WERI-Rb-1 (cell line): ENCODE measurements around the gene PPFIA3.

Experiments
- DNase-seq: peaks from one replicate; pipeline ENCODE4 v3.0.0-alpha.2; 2020
- H3K27ac ChIP-seq: fragments of 250-450 bp; sonication (Bioruptor Pico); 2 replicates; pipeline ENCODE4 v1.5.1; 2020; ENCODE audit warnings: mild to moderate bottlenecking, moderate library complexity
- H3K27me3 ChIP-seq: fragments of 250-450 bp; sonication (Bioruptor Pico); 2 replicates; pipeline ENCODE4 v1.5.1; 2021; ENCODE audit warnings: mild to moderate bottlenecking, low read depth, moderate library complexity; ENCODE audit not compliant: insufficient read depth, severe bottlenecking
- H3K36me3 ChIP-seq: fragments of 250-450 bp; sonication (Bioruptor Pico); 2 replicates; pipeline ENCODE4 v1.5.1; 2020; ENCODE audit warnings: mild to moderate bottlenecking, moderate library complexity
- H3K4me3 ChIP-seq: 2 replicates; pipeline ENCODE4 v1.5.1; 2011; ENCODE audit warnings: low read depth, mild to moderate bottlenecking, control low read depth, low read length
- H3K9me3 ChIP-seq: fragments of 250-450 bp; sonication (Bioruptor Pico); 2 replicates; pipeline ENCODE4 v1.5.1; 2021; ENCODE audit warnings: mild to moderate bottlenecking, moderate library complexity; ENCODE audit not compliant: severe bottlenecking
- CTCF ChIP-seq: IDR thresholded peaks from 2 replicates; pipeline ENCODE4 v1.5.1; 2011; ENCODE audit warnings: low read depth, mild to moderate bottlenecking, control low read depth, inconsistent platforms, low read length

Gene PPFIA3

GRCh38 chr19:49106648-49107135 lies 12.7 kb upstream of the PPFIA3 start:
- Histone ChIP-seq H3K4me3 (no peak overlapping the region), H3K27ac (peak overlapping the region; percentile 42), H3K9me3 (no peaks in the 10 kb centered on the region), H3K27me3 (no peaks in the 10 kb centered on the region), H3K36me3 (peaks cover 82% of the 10 kb centered on the region)
- TF ChIP-seq CTCF, result peak; percentile 80
- DNase-seq, result peak; percentile 76

GRCh38 chr19:49107625-49108459 lies 11.5 kb upstream of the PPFIA3 start:
- no peaks in the 10 kb centered on the region for H3K9me3 ChIP-seq
- H3K4me3 ChIP-seq, result no peak overlapping the region
- no peak for TF ChIP-seq CTCF
- DNase-seq, result no peak
- H3K27me3 ChIP-seq, result no peaks in the 10 kb centered on the region
- no peak overlapping the region for H3K27ac ChIP-seq
- H3K36me3 ChIP-seq, result peaks cover 73% of the 10 kb centered on the region

- peaks cover 62% of the 10 kb centered on the region for H3K36me3 ChIP-seq
- no peaks in the 10 kb centered on the region for H3K27me3 ChIP-seq
- no peak for DNase-seq
- H3K9me3 ChIP-seq, result no peaks in the 10 kb centered on the region
- H3K4me3 ChIP-seq, result no peak overlapping the region
- H3K27ac ChIP-seq, result no peak overlapping the region
- no peak for TF ChIP-seq CTCF
Observed at GRCh38 chr19:49109051-49109450, 10.3 kb upstream of the PPFIA3 start.

GRCh38 chr19:49109569-49110233 lies 9.6 kb upstream of the PPFIA3 start:
- Histone ChIP-seq H3K9me3 (no peaks in the 10 kb centered on the region), H3K4me3 (no peak overlapping the region), H3K27me3 (no peaks in the 10 kb centered on the region), H3K27ac (no peak overlapping the region), H3K36me3 (peaks cover 56% of the 10 kb centered on the region)
- no peak for TF ChIP-seq CTCF
- DNase-seq, result no peak

GRCh38 chr19:49110567-49110966 lies 8.8 kb upstream of the PPFIA3 start:
- no peak for DNase-seq
- peaks cover 48% of the 10 kb centered on the region for H3K36me3 ChIP-seq
- no peak for TF ChIP-seq CTCF
- no peaks in the 10 kb centered on the region for H3K27me3 ChIP-seq
- H3K27ac ChIP-seq, result no peak overlapping the region
- no peak overlapping the region for H3K4me3 ChIP-seq
- H3K9me3 ChIP-seq, result no peaks in the 10 kb centered on the region
